ENCODE measurements around the gene AK3. TPM values are rescaled to one million over a fixed set of nuclear protein-coding genes. Genes with fewer than 3 reads are reported as not detected.

The AK3 gene
- total RNA-seq, 1 donor from 2014 or later: 59.4 TPM

GRCh38 chr9:4706971-4707622 is 33.9 kb downstream of the AK3 start:
- TF ChIP-seq CTCF (conservative IDR thresholded peaks at IDR 0.05; ENCODE audit: low read depth, low read length): no peak

GRCh38 chr9:4706021-4706420 is 35.0 kb downstream of the AK3 start:
- no peak overlapping the region for H3K4me3 ChIP-seq (ENCODE audit: low read depth, low read length)
- DNase-seq (ENCODE audit: low read depth): no peak
- no peak for TF ChIP-seq CTCF (conservative IDR thresholded peaks at IDR 0.05; ENCODE audit: low read depth, low read length)

More at GRCh38 chr9:4706971-4707622, 33.9 kb downstream of the AK3 start:
- no peak for DNase-seq (ENCODE audit: low read depth)
- no peak overlapping the region for H3K4me3 ChIP-seq (ENCODE audit: low read depth, low read length)

GRCh38 chr9:4704129-4704528 is 36.9 kb downstream of the AK3 start:
- TF ChIP-seq CTCF (conservative IDR thresholded peaks at IDR 0.05; ENCODE audit: low read depth, low read length): no peak
- DNase-seq (ENCODE audit: low read depth): no peak
- H3K4me3 ChIP-seq (ENCODE audit: low read depth, low read length): no peak overlapping the region

- no peak overlapping the region for H3K4me3 ChIP-seq (ENCODE audit: low read depth, low read length)
- DNase-seq (ENCODE audit: low read depth): no peak
- TF ChIP-seq CTCF (conservative IDR thresholded peaks at IDR 0.05; ENCODE audit: low read depth, low read length): no peak
These were observed 39.5 kb downstream of the AK3 start for GRCh38 chr9:4701526-4701925.

GRCh38 chr9:4700932-4701331 is 40.1 kb downstream of the AK3 start:
- DNase-seq (ENCODE audit: low read depth): no peak
- TF ChIP-seq CTCF (conservative IDR thresholded peaks at IDR 0.05; ENCODE audit: low read depth, low read length): no peak
- H3K4me3 ChIP-seq (ENCODE audit: low read depth, low read length): no peak overlapping the region

GRCh38 chr9:4700091-4700490 is 40.9 kb downstream of the AK3 start:
- no peak overlapping the region for H3K4me3 ChIP-seq (ENCODE audit: low read depth, low read length)
- DNase-seq (ENCODE audit: low read depth): no peak
- no peak for TF ChIP-seq CTCF (conservative IDR thresholded peaks at IDR 0.05; ENCODE audit: low read depth, low read length)

- DNase-seq (ENCODE audit: low read depth): no peak
- no peak overlapping the region for H3K4me3 ChIP-seq (ENCODE audit: low read depth, low read length)
- TF ChIP-seq CTCF (conservative IDR thresholded peaks at IDR 0.05; ENCODE audit: low read depth, low read length): no peak
These were observed 49.2 kb downstream of the AK3 start for GRCh38 chr9:4691795-4692194.
